Left kidney (tissue), 2 donors: Measurements from ENCODE around the gene CRLF2. TPM values are rescaled to one million over a fixed set of nuclear protein-coding genes. Genes with fewer than 3 reads are reported as not detected.
"Not testable (repeated sequence)": the region's sequence is repeated elsewhere in the genome, so short reads cannot be mapped to it uniquely, and the experiment has no call there.

ENCODE experiments used
- DNase-seq: peaks from one replicate; pipeline ENCODE4 v3.0.0-alpha.2; 2013
- polyA plus RNA-seq: library from polyadenylated mRNA; unstranded; fragments of 120-200 nt; gene quantifications from one replicate; pipeline ENCODE4 v1.2.1, GENCODE V29; 2013; ENCODE audit not compliant: insufficient read length

The CRLF2 gene
- polyA plus RNA-seq, 1 donor = 0.12 TPM

- no peak for DNase-seq
These were observed 2.8 kb upstream of the CRLF2 start for GRCh38 chrX:1215123-1215823.

- no peak for DNase-seq
These were observed 1.5 kb upstream of the CRLF2 start for GRCh38 chrX:1213971-1214370.

- no peak for DNase-seq
These were observed 1.6 kb downstream of the CRLF2 start for GRCh38 chrX:1210844-1211243.

GRCh38 chrX:1207496-1208025, 4.9 kb downstream of the CRLF2 start:
- DNase-seq = no peak

- peak; percentile 77 for DNase-seq
These were observed 6.5 kb downstream of the CRLF2 start for GRCh38 chrX:1205681-1206611.

GRCh38 chrX:1202251-1202650, 10.2 kb downstream of the CRLF2 start:
- no peak for DNase-seq

GRCh38 chrX:1196436-1196835, 16.0 kb downstream of the CRLF2 start:
- DNase-seq = no peak

GRCh38 chrX:1192196-1192595, 20.3 kb downstream of the CRLF2 start:
- DNase-seq = not testable (repeated sequence)

GRCh38 chrX:1190596-1191145, 21.8 kb downstream of the CRLF2 start:
- DNase-seq = no peak

GRCh38 chrX:1185561-1185960, 26.9 kb downstream of the CRLF2 start:
- no peak for DNase-seq

- no peak for DNase-seq
These were observed 30.2 kb downstream of the CRLF2 start for GRCh38 chrX:1182211-1182610.

- not testable (repeated sequence) for DNase-seq
These were observed 30.8 kb downstream of the CRLF2 start for GRCh38 chrX:1181661-1182060.

- no peak for DNase-seq
These were observed 31.3 kb downstream of the CRLF2 start for GRCh38 chrX:1181170-1181569.

- no peak for DNase-seq
These were observed 33.8 kb downstream of the CRLF2 start for GRCh38 chrX:1178580-1179057.

- DNase-seq = not testable (repeated sequence)
These were observed 35.7 kb downstream of the CRLF2 start for GRCh38 chrX:1176531-1177320.

GRCh38 chrX:1174609-1175545, 37.6 kb downstream of the CRLF2 start:
- DNase-seq = not testable (repeated sequence)

GRCh38 chrX:1173435-1173834, 39.0 kb downstream of the CRLF2 start:
- not testable (repeated sequence) for DNase-seq

- no peak for DNase-seq
These were observed 40.0 kb downstream of the CRLF2 start for GRCh38 chrX:1172496-1172895.

GRCh38 chrX:1171915-1172314, 40.5 kb downstream of the CRLF2 start:
- DNase-seq = not testable (repeated sequence)

- no peak for DNase-seq
These were observed 42.2 kb downstream of the CRLF2 start for GRCh38 chrX:1170243-1170642.
